HEK293 (cell line): ENCODE data around the gene C16orf86.

ENCODE experiments used
- CTCF ChIA-PET: fragments of 350-600 bp; formaldehyde crosslinking; extraction: SDS; loops from one replicate; lab custom pipeline; 2021; ENCODE audit warnings: antibody characterized with exemption; lab: Yijun Ruan, JAX
- POLR2A ChIA-PET: fragments of 300-600 bp; formaldehyde crosslinking; extraction: SDS; loops from one replicate; lab custom pipeline; 2020; ENCODE audit warnings: antibody characterized with exemption, inconsistent platforms; lab: Yijun Ruan, JAX
- H3K27ac ChIP-seq: fragments of 200-500 bp; sonication (Bioruptor generic); 2 replicates; pipeline ENCODE4 v1.5.1; 2014; ENCODE audit warnings: low read depth, low read length, control low read depth, inconsistent platforms; ENCODE audit errors: extremely low read depth
- H3K36me3 ChIP-seq, 2 experiments: fragments of 200-500 bp in 1 of 2; sonication (Bioruptor generic) in 1 of 2; 1 replicate in 1 of 2; 2 replicates in 1 of 2; pipeline ENCODE4 v1.5.1; 2014 to 2017; ENCODE audit warnings: inconsistent platforms in 2 of 2, low read length in 2 of 2; ENCODE audit not compliant: control insufficient read depth in 2 of 2, insufficient read depth in 1 of 2
- H3K4me1 ChIP-seq: fragments of 200-500 bp; sonication (Bioruptor generic); 2 replicates; pipeline ENCODE4 v1.5.1; 2014; ENCODE audit warnings: mild to moderate bottlenecking, low read length, inconsistent platforms; ENCODE audit not compliant: control insufficient read depth, insufficient read depth
- H3K4me3 ChIP-seq: 2 replicates; pipeline ENCODE4 v1.5.1; 2011; ENCODE audit warnings: low read depth, mild to moderate bottlenecking, control low read depth, low read length, moderate library complexity
- H3K9me3 ChIP-seq: fragments of 200-500 bp; sonication (Bioruptor generic); 2 replicates; pipeline ENCODE4 v1.5.1; 2014; ENCODE audit warnings: low read depth, low read length, inconsistent platforms; ENCODE audit not compliant: control insufficient read depth, insufficient read depth
- GLIS1 ChIP-seq: fragments of 450-650 bp; formaldehyde crosslinking; IDR thresholded peaks from 2 replicates; pipeline ENCODE4 v1.5.1; 2016; ENCODE audit warnings: missing biosample characterization, missing genetic modification characterization
- GLIS2 ChIP-seq: fragments of 450-650 bp; formaldehyde crosslinking; IDR thresholded peaks from 2 replicates; pipeline ENCODE4 v1.5.1; 2016; ENCODE audit warnings: missing biosample characterization, missing genetic modification characterization
- YY2 ChIP-seq: fragments of 450-650 bp; formaldehyde crosslinking; IDR thresholded peaks from 2 replicates; pipeline ENCODE4 v1.5.1; 2016; ENCODE audit warnings: missing biosample characterization, missing genetic modification characterization
- ZBTB20 ChIP-seq: fragments of 450-650 bp; formaldehyde crosslinking; IDR thresholded peaks from 2 replicates; pipeline ENCODE4 v1.5.1; 2016; ENCODE audit warnings: missing biosample characterization, missing genetic modification characterization
- ZBTB8A ChIP-seq: fragments of 450-650 bp; formaldehyde crosslinking; IDR thresholded peaks from 2 replicates; pipeline ENCODE4 v1.5.1; 2016; ENCODE audit warnings: missing biosample characterization, missing genetic modification characterization
- ZEB2 ChIP-seq: fragments of 450-650 bp; formaldehyde crosslinking; IDR thresholded peaks from 2 replicates; pipeline ENCODE4 v1.5.1; 2016; ENCODE audit warnings: missing biosample characterization, missing genetic modification characterization
- ZIC2 ChIP-seq: fragments of 450-650 bp; formaldehyde crosslinking; IDR thresholded peaks from 2 replicates; pipeline ENCODE4 v1.5.1; 2016; ENCODE audit warnings: missing biosample characterization, missing genetic modification characterization
- ZNF121 ChIP-seq: fragments of 450-650 bp; formaldehyde crosslinking; IDR thresholded peaks from 2 replicates; pipeline ENCODE4 v1.5.1; 2016; ENCODE audit warnings: missing biosample characterization, missing genetic modification characterization
- ZNF239 ChIP-seq: fragments of 450-650 bp; formaldehyde crosslinking; IDR thresholded peaks from 2 replicates; pipeline ENCODE4 v1.5.1; 2016; ENCODE audit warnings: missing biosample characterization, missing genetic modification characterization
- ZNF514 ChIP-seq: fragments of 450-650 bp; formaldehyde crosslinking; IDR thresholded peaks from 2 replicates; pipeline ENCODE4 v1.5.1; 2016; ENCODE audit warnings: missing biosample characterization, missing genetic modification characterization
- ZNF600 ChIP-seq: fragments of 450-650 bp; formaldehyde crosslinking; IDR thresholded peaks from 2 replicates; pipeline ENCODE4 v1.5.1; 2016; ENCODE audit warnings: missing biosample characterization, missing genetic modification characterization
- TF ChIP-seq, protein P1 (sequence below): fragments of 450-650 bp; formaldehyde crosslinking; IDR thresholded peaks from 2 replicates; pipeline ENCODE4 v1.5.1; 2017; ENCODE audit warnings: missing biosample characterization, missing genetic modification characterization
- TF ChIP-seq, protein P2 (sequence below): fragments of 450-650 bp; formaldehyde crosslinking; IDR thresholded peaks from 2 replicates; pipeline ENCODE4 v1.5.1; 2016; ENCODE audit warnings: missing biosample characterization, missing genetic modification characterization
- TF ChIP-seq, protein P3 (sequence below): fragments of 450-650 bp; formaldehyde crosslinking; IDR thresholded peaks from 2 replicates; pipeline ENCODE4 v1.5.1; 2017; ENCODE audit warnings: missing biosample characterization, missing genetic modification characterization
- TF ChIP-seq, protein P4 (sequence below): fragments of 450-650 bp; formaldehyde crosslinking; IDR thresholded peaks from 2 replicates; pipeline ENCODE4 v1.5.1; 2016; ENCODE audit warnings: missing biosample characterization, missing genetic modification characterization, borderline replicate concordance
- TF ChIP-seq, protein P5 (sequence below): fragments of 450-650 bp; formaldehyde crosslinking; optimal IDR thresholded peaks from 2 replicates; pipeline ENCODE3; 2016; ENCODE audit warnings: missing biosample characterization, mild to moderate bottlenecking, missing genetic modification characterization

Gene C16orf86

DNA sequence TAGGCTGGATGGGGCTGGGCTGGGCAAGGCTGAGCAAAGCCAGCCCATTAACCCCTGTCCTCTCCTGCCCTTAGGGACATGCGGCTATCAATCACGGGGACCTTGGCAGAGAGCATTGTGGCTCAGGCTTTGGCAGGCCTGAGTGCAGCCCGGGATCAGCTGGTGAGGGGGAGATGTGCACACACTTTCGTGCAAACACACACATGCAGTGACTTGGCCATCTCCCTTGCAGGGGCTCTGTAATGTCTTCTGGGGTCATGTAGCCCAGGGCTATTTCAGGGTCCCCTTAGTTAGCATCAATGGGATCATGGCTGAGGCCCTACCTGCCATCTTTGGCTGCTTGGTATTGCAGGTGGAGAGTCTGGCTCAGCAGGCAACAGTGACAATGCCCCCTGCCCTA, 14.8 kb upstream of the C16orf86 start:
- TF ChIP-seq, protein P1, sequence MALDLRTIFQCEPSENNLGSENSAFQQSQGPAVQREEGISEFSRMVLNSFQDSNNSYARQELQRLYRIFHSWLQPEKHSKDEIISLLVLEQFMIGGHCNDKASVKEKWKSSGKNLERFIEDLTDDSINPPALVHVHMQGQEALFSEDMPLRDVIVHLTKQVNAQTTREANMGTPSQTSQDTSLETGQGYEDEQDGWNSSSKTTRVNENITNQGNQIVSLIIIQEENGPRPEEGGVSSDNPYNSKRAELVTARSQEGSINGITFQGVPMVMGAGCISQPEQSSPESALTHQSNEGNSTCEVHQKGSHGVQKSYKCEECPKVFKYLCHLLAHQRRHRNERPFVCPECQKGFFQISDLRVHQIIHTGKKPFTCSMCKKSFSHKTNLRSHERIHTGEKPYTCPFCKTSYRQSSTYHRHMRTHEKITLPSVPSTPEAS = peak; percentile 46; the same call in 1 of the 2 replicates
- TF ChIP-seq GLIS1 (tag by site-specific recombination) = no peak
- no peak overlapping the region for H3K4me3 ChIP-seq
- H3K36me3 ChIP-seq = peaks cover 0 to 22% of the 10 kb centered on the region in 2 experiments; a peak in 1 of 3 replicates
- CTCF ChIA-PET = interaction anchor here (0.6 to 2.4 kb wide), 2 partner anchors 131 to 997 kb away, joined by 3 to 14 read pairs; no protein-coding TSS in a partner anchor
- H3K4me1 ChIP-seq = peaks cover 4% of the 10 kb centered on the region; the same call in 1 of the 2 replicates
- no peaks in the 10 kb centered on the region for H3K9me3 ChIP-seq
- no peak overlapping the region for H3K27ac ChIP-seq
- POLR2A ChIA-PET = interaction anchor here (0.9 kb wide), 1 partner anchor 9 kb away, joined by 3 read pairs; the partner anchor contains the start of genes ACD and PARD6A

DNA sequence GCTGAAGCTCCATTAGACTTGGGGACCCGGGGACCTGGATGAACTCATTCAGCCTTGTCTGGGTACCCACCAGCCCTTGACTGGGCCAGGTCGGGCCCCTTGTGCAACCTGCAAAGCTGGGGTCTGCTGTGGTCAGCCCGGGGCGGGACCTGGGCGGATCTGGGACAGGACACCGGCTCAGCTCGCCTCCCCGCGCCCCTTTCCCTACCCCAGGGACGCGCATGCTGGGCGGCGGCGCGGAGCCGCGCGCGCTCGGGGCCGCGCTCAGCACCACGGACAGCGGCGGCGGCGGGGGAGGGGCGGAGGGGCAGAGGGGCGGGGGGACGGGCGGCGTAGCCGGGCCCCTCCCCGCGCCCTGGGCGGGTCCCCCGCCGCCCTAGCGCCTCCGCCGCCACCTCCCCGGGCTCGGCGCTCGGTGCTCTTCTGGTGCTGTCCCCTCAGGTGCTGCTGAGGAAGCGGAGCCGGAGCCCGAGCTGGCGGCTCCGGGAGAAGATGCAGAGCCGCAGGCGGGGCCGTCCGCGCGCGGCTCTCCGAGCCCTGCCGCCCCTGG, 14.0 kb upstream of the C16orf86 start:
- no peak overlapping the region for H3K27ac ChIP-seq
- TF ChIP-seq ZBTB20 = peak; percentile 85
- TF ChIP-seq, protein P2, sequence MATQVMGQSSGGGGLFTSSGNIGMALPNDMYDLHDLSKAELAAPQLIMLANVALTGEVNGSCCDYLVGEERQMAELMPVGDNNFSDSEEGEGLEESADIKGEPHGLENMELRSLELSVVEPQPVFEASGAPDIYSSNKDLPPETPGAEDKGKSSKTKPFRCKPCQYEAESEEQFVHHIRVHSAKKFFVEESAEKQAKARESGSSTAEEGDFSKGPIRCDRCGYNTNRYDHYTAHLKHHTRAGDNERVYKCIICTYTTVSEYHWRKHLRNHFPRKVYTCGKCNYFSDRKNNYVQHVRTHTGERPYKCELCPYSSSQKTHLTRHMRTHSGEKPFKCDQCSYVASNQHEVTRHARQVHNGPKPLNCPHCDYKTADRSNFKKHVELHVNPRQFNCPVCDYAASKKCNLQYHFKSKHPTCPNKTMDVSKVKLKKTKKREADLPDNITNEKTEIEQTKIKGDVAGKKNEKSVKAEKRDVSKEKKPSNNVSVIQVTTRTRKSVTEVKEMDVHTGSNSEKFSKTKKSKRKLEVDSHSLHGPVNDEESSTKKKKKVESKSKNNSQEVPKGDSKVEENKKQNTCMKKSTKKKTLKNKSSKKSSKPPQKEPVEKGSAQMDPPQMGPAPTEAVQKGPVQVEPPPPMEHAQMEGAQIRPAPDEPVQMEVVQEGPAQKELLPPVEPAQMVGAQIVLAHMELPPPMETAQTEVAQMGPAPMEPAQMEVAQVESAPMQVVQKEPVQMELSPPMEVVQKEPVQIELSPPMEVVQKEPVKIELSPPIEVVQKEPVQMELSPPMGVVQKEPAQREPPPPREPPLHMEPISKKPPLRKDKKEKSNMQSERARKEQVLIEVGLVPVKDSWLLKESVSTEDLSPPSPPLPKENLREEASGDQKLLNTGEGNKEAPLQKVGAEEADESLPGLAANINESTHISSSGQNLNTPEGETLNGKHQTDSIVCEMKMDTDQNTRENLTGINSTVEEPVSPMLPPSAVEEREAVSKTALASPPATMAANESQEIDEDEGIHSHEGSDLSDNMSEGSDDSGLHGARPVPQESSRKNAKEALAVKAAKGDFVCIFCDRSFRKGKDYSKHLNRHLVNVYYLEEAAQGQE = peak; percentile 83
- no peak for TF ChIP-seq YY2 (tag by site-specific recombination)
- no peak for TF ChIP-seq ZNF121 (tag by site-specific recombination)
- no peak for TF ChIP-seq ZNF514
- no peak for TF ChIP-seq ZNF600
- TF ChIP-seq ZIC2 (tag by site-specific recombination) = no peak
- TF ChIP-seq, protein P3, sequence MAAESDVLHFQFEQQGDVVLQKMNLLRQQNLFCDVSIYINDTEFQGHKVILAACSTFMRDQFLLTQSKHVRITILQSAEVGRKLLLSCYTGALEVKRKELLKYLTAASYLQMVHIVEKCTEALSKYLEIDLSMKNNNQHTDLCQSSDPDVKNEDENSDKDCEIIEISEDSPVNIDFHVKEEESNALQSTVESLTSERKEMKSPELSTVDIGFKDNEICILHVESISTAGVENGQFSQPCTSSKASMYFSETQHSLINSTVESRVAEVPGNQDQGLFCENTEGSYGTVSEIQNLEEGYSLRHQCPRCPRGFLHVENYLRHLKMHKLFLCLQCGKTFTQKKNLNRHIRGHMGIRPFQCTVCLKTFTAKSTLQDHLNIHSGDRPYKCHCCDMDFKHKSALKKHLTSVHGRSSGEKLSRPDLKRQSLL = peak; percentile 30; the same call in 1 of the 2 replicates
- TF ChIP-seq, all 188 proteins: peak for 3
- POLR2A ChIA-PET = interaction anchor here (0.9 kb wide), 1 partner anchor 8 kb away, joined by 3 read pairs; the partner anchor contains the start of genes ACD and PARD6A
- H3K36me3 ChIP-seq = peaks cover 0 to 30% of the 10 kb centered on the region in 2 experiments; a peak in 1 of 3 replicates
- H3K9me3 ChIP-seq = no peaks in the 10 kb centered on the region
- H3K4me3 ChIP-seq = peak overlapping the region; percentile 29
- CTCF ChIA-PET = interaction anchor here (0.6 to 2.4 kb wide), 3 partner anchors 11 to 132 kb away, joined by 3 to 14 read pairs (median 4); no protein-coding TSS in a partner anchor
- H3K4me1 ChIP-seq = peaks cover 4% of the 10 kb centered on the region; the same call in 1 of the 2 replicates

DNA sequence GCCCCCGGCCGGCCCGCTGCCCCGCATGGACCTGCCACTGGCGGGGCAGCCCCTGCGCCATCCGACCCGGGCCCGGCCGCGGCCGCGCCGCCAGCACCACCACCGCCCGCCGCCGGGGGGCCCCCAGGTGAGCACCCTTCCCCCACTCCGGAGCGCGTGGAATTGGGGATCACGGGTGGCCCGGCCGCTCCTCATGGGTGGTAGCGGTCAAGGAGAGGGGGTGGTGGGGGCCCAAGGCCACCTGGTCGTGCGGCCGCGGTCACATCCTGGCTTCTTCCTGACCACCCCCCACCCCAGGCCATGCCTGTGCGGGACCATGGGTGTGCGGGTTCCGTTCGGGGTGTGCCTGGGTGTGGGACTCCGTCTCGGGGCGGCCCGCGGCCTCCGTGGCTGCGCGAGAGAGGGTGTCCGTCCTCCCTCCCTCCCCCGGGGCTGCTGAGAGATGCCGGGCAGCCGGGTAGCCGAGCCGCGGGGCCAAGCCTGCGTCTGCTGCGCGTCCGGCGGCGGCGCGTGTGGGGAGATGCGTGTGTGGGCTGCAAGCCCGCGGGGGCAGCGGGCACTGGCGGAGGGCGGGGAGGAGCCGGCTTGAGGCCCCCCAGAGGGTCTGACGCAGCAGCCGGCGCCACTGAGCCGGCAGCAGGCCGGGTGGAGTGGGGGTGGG, 13.4 kb upstream of the C16orf86 start:
- H3K36me3 ChIP-seq = peaks cover 0 to 36% of the 10 kb centered on the region in 2 experiments; a peak in 1 of 3 replicates
- H3K4me3 ChIP-seq = peak overlapping the region; percentile 42
- no peak overlapping the region; the same call in 1 of the 2 replicates for H3K27ac ChIP-seq
- H3K4me1 ChIP-seq = peaks cover 4% of the 10 kb centered on the region; the same call in 1 of the 2 replicates
- POLR2A ChIA-PET = no interaction called here
- H3K9me3 ChIP-seq = no peaks in the 10 kb centered on the region
- CTCF ChIA-PET = interaction anchor here (1.2 kb wide), 1 partner anchor 10 kb away, joined by 4 read pairs; no protein-coding TSS in a partner anchor
- TF ChIP-seq ZNF239 (no peak), ZEB2 (peak; percentile 40; the same call in 1 of the 2 replicates), GLIS2 (tag by site-specific recombination) (peak; percentile 86), ZBTB8A (no peak)
- TF ChIP-seq, protein P4, sequence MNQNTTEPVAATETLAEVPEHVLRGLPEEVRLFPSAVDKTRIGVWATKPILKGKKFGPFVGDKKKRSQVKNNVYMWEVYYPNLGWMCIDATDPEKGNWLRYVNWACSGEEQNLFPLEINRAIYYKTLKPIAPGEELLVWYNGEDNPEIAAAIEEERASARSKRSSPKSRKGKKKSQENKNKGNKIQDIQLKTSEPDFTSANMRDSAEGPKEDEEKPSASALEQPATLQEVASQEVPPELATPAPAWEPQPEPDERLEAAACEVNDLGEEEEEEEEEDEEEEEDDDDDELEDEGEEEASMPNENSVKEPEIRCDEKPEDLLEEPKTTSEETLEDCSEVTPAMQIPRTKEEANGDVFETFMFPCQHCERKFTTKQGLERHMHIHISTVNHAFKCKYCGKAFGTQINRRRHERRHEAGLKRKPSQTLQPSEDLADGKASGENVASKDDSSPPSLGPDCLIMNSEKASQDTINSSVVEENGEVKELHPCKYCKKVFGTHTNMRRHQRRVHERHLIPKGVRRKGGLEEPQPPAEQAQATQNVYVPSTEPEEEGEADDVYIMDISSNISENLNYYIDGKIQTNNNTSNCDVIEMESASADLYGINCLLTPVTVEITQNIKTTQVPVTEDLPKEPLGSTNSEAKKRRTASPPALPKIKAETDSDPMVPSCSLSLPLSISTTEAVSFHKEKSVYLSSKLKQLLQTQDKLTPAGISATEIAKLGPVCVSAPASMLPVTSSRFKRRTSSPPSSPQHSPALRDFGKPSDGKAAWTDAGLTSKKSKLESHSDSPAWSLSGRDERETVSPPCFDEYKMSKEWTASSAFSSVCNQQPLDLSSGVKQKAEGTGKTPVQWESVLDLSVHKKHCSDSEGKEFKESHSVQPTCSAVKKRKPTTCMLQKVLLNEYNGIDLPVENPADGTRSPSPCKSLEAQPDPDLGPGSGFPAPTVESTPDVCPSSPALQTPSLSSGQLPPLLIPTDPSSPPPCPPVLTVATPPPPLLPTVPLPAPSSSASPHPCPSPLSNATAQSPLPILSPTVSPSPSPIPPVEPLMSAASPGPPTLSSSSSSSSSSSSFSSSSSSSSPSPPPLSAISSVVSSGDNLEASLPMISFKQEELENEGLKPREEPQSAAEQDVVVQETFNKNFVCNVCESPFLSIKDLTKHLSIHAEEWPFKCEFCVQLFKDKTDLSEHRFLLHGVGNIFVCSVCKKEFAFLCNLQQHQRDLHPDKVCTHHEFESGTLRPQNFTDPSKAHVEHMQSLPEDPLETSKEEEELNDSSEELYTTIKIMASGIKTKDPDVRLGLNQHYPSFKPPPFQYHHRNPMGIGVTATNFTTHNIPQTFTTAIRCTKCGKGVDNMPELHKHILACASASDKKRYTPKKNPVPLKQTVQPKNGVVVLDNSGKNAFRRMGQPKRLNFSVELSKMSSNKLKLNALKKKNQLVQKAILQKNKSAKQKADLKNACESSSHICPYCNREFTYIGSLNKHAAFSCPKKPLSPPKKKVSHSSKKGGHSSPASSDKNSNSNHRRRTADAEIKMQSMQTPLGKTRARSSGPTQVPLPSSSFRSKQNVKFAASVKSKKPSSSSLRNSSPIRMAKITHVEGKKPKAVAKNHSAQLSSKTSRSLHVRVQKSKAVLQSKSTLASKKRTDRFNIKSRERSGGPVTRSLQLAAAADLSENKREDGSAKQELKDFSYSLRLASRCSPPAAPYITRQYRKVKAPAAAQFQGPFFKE = 0 out of 2 replicates have a peak, but pooled peaks have one; percentile 41
- TF ChIP-seq, protein P5, sequence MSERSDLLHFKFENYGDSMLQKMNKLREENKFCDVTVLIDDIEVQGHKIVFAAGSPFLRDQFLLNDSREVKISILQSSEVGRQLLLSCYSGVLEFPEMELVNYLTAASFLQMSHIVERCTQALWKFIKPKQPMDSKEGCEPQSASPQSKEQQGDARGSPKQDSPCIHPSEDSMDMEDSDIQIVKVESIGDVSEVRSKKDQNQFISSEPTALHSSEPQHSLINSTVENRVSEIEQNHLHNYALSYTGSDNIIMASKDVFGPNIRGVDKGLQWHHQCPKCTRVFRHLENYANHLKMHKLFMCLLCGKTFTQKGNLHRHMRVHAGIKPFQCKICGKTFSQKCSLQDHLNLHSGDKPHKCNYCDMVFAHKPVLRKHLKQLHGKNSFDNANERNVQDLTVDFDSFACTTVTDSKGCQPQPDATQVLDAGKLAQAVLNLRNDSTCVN (tag by site-specific recombination) = peak; percentile 77
